22Rv1 (cell line): ENCODE data around the gene PQBP1.

Experiments used
- H3K27ac ChIP-seq: fragments of 450-650 bp; 2 replicates; pipeline ENCODE4 v1.5.1; 2017
- ZFX ChIP-seq: fragments of 450-650 bp; IDR thresholded peaks from 2 replicates; pipeline ENCODE4 v1.6.1; 2017; ENCODE audit warnings: antibody characterized with exemption, borderline replicate concordance
- TF ChIP-seq, protein P1 (sequence below): fragments of 450-650 bp; IDR thresholded peaks from 2 replicates; pipeline ENCODE4 v1.5.1; 2017; ENCODE audit warnings: mild to moderate bottlenecking

The PQBP1 gene

DNA sequence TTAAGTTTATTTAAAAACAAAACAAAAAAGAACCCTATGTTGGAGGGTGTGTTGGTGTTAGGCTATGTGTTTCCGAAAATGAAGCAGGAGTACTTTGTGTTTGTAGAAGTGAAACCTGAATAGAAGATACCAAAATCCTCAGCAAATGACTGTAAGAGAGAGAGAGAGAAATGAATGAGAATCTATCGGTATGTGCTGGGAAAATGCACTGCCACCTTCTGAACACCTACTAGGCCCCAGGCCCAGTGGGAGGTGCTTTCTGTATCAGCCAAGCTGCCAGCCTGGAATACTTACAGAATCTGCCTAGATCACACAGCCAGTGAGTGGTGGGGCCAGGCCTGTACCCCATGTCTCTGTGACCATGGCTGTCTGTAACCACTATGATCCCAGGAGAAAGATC, 36.0 kb downstream of the PQBP1 start:
- H3K27ac ChIP-seq = no peak overlapping the region
- no peak for TF ChIP-seq ZFX
- TF ChIP-seq, protein P1, sequence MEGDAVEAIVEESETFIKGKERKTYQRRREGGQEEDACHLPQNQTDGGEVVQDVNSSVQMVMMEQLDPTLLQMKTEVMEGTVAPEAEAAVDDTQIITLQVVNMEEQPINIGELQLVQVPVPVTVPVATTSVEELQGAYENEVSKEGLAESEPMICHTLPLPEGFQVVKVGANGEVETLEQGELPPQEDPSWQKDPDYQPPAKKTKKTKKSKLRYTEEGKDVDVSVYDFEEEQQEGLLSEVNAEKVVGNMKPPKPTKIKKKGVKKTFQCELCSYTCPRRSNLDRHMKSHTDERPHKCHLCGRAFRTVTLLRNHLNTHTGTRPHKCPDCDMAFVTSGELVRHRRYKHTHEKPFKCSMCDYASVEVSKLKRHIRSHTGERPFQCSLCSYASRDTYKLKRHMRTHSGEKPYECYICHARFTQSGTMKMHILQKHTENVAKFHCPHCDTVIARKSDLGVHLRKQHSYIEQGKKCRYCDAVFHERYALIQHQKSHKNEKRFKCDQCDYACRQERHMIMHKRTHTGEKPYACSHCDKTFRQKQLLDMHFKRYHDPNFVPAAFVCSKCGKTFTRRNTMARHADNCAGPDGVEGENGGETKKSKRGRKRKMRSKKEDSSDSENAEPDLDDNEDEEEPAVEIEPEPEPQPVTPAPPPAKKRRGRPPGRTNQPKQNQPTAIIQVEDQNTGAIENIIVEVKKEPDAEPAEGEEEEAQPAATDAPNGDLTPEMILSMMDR = no peak

DNA sequence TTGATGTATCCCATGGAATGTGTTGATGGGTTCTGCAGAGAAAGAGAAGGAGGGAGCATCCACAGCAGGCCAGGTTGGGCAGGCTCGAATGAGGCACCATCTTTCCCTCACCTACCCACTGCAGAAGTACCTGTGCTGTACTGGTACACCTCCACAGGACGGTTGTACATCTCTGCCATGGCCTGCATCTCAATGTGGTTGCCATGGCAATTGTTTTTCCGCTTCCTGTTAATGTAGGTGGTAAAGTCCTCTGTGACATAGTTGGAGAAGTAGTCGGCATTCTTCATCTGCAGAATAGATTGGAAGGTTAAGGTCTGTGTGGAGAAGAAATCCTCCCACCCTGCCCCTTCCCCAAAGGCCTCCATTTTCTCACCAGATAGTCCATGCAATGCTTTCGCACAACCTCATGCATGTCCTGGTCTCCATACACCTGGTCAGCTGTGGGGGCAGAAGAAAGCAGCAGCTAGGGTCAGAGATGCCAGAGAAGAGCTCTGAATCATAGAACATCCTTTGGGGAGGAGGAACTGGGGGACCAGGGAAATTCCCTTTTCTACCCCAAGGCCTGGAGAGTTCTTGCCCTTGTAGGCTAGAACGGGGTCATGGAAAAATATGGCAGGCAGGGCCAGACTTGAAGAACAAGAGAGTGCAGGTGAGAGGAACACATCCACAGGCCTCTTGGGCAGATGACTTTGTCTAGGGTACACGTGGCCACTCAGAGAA, 37.0 kb downstream of the PQBP1 start:
- no peak for TF ChIP-seq ZFX
- TF ChIP-seq, protein P1 = no peak

DNA sequence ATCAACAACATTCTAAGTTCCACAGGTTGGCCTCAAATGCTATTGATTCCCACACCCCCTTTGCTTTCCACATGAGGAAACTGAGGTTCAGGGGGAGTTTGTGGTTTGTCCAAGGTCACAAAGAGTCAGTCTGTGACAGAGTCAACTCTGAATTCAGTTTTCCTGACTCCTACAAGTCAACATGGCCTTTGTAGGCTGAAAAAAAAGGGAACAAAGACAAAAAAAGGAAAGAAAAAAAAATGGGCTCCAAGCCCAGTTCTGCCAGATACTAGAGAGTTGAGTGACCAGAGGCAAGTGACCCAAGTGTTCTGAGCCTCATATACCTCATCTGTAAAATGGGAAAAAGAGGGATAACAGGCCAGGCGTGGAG, 37.6 kb downstream of the PQBP1 start:
- no peak overlapping the region for H3K27ac ChIP-seq
- no peak for TF ChIP-seq ZFX
- TF ChIP-seq, protein P1 = no peak

More for the DNA sequence above, 37.0 kb downstream of the PQBP1 start:
- no peak overlapping the region for H3K27ac ChIP-seq

DNA sequence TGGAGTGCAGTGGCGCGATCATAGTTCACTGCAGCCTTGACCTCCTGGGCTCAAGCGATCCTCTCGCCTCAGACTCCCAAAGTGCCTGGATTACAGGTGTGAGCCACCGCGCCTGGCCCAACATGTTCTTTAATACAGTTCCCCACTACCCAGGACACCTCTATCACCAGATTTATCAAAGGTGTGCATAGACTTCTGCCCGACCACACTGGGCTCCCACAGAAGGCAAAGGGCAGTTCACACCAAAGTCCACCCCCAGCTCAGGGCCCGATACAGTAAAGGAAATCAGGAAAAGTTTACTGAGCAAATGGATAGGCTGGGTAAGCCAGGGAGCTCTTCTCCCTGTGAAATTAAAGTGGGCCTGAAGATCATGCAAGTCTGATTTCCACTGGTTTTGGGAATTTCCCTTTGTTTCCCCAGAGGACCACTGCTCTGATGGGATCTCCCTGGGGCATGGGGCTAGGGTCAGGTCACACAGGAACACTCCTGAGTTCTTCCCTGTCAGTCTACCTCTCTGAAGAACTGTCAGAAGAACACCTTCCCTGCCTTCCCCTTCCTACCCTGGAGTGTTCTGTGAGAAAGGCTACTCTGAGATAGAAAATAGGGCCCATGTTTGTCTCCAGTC, 38.8 kb downstream of the PQBP1 start:
- no peak overlapping the region for H3K27ac ChIP-seq
- TF ChIP-seq ZFX = no peak
- TF ChIP-seq, protein P1 = no peak

DNA sequence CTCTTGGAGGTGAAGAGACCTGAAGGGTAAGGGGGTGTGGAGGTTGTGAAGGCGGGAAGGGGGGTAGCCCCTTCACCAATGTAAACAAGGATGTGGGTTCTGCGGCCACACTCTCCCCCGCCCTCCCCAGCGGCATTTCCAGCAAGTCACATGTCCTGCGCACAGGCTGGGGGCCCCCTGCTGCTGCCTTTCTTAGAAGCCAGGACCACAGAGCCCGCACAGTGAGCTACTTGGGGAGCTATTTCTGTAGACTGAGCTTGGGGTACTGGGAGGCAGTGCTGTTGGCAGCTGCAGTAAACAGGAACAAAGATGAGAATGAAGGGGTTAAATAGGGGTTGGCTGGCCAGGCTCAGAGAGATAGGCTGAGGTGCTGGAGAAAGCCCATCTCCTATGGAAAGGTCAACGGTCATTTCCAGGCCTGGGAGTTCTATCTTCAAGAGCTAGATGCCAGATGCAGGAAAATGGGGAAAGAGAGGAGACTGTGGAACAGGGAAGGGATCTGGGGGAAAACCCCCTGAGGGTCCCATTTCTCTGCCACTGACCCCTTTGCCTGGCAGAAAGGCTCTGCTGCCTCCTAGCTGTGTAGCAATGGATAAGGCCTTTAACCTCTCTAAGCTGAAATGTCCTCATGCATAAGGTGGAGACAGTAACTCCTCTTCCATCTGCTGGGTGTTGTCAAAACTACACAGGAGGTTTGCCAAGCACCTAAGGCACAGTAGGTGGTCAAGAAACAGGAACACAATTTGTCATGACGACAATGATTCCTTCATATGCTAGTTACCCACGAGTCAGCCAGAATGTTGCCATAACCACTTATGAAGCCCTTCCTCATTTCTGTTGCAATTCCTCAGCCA, 39.6 kb downstream of the PQBP1 start:
- H3K27ac ChIP-seq = no peak overlapping the region
- TF ChIP-seq ZFX = no peak
- TF ChIP-seq, protein P1 = no peak

DNA sequence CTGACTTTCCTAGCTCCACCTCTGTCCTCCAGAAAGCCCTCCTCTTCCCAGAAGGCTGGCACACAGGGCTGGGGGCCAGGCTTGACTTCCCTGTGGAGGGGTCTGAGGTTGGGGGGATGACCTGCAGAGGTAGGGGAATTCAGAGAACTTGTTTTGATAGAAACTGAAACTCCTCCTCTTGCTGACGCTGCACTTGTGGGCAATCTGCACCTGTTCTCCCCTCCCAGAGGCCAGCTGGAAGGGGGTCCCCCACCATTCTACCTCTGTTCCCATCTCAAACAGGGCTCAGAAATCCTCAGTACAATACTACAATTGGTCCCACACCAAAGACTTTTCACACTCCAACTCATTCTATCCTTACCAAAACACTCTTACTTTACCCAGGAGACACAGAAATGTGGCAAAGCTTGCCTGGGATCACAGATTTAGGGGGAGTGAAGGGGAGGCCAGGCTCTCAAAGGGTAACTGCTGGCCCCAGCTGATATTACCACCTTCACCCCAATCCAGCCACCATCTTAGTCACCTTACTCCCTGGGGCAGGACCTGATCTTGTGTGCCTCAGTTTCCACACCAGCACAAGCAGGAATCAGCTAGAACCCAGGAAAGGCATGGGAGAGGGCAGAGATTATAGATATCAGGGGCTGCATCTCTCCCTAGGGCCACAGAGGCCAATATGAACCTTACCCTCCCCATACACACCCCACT, 41.1 kb downstream of the PQBP1 start:
- no peak overlapping the region for H3K27ac ChIP-seq
- no peak for TF ChIP-seq ZFX
- TF ChIP-seq, protein P1 = no peak
